Tibial nerve (tissue), 4 donors: ENCODE data around the gene KCNN4.

Experiments
- EP300 ChIP-seq, 2 donors: sonication (generic); formaldehyde crosslinking; IDR thresholded peaks; one replicate each; pipeline ENCODE4 v1.6.1; 2017; ENCODE audit warnings: antibody characterized with exemption in 2 of 2, mild to moderate bottlenecking in 1 of 2
- POLR2A ChIP-seq, 2 donors: fragments of 450-650 bp; IDR thresholded peaks; one replicate each; pipeline ENCODE4 v1.6.1; 2017; ENCODE audit warnings: antibody characterized with exemption in 2 of 2, mild to moderate bottlenecking in 2 of 2, moderate library complexity in 2 of 2
- TF ChIP-seq, protein P1 (sequence below), 5 experiments: fragments of 200-600 bp in 3 of 5; fragments of 450-650 bp in 2 of 5; sonication (generic) in 3 of 5; IDR thresholded peaks; one replicate each; pipeline ENCODE4 v1.5.1; 2016 to 2019; ENCODE audit warnings: antibody characterized with exemption in 5 of 5, mild to moderate bottlenecking in 3 of 5, moderate library complexity in 2 of 5

DNA sequence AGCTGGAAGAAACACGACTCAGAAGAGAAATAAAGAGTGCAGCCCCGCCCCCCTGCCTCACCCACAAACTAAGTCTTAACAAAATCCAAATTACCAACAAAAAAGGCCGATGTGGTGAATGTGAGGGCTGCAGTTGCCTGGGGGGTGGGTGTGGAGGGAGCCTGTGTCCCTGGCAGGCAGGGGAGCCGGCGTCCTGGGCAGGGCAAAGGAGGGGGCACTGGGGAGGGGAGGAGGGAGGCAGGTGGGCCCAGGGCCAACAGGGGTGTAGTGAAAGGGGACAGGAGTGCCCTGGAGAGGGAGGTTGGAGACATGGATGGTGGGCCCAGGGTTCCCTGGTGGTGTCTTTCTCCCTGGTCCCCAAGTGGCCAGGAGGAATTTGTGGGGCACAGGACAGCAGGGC lies 60.9 kb downstream of the KCNN4 start:
- TF ChIP-seq POLR2A (IDR thresholded peaks at IDR 0.05) (no peak), EP300 (IDR thresholded peaks at IDR 0.05) (no peak)
- TF ChIP-seq, protein P1, sequence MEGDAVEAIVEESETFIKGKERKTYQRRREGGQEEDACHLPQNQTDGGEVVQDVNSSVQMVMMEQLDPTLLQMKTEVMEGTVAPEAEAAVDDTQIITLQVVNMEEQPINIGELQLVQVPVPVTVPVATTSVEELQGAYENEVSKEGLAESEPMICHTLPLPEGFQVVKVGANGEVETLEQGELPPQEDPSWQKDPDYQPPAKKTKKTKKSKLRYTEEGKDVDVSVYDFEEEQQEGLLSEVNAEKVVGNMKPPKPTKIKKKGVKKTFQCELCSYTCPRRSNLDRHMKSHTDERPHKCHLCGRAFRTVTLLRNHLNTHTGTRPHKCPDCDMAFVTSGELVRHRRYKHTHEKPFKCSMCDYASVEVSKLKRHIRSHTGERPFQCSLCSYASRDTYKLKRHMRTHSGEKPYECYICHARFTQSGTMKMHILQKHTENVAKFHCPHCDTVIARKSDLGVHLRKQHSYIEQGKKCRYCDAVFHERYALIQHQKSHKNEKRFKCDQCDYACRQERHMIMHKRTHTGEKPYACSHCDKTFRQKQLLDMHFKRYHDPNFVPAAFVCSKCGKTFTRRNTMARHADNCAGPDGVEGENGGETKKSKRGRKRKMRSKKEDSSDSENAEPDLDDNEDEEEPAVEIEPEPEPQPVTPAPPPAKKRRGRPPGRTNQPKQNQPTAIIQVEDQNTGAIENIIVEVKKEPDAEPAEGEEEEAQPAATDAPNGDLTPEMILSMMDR (IDR thresholded peaks at IDR 0.05) = no peak
